Measurements from ENCODE around the gene MACF1. TPM values are rescaled to one million over a fixed set of nuclear protein-coding genes. Genes with fewer than 3 reads are reported as not detected.

Gene MACF1
- total RNA-seq, 1 experiment from 2014 or later = 265 TPM

GRCh38 chr1:39196244-39197215 lies 8.0 kb upstream of the MACF1 start:
- intact Hi-C loops (cut with micrococcal nuclease; ENCODE audit: unreplicated experiment) = no loop called here
- Histone ChIP-seq H3K9me3 (ENCODE audit: low read depth, low read length, poor library complexity, severe bottlenecking) (no peaks in the 10 kb centered on the region), H3K27me3 (replicated peaks; ENCODE audit: insufficient read depth, low read depth, low read length, poor library complexity) (no peaks in the 10 kb centered on the region), H3K4me1 (ENCODE audit: insufficient read depth, low read length, poor library complexity, severe bottlenecking) (peaks cover 55% of the 10 kb centered on the region), H3K4me3 (ENCODE audit: low read depth, low read length, poor library complexity, severe bottlenecking) (no peak overlapping the region), H3K27ac (ENCODE audit: low read depth, low read length, poor library complexity, severe bottlenecking) (peak overlapping the region; percentile 36), H3K36me3 (ENCODE audit: insufficient read depth, low read length, poor library complexity, severe bottlenecking) (no peaks in the 10 kb centered on the region)
- TF ChIP-seq CTCF (conservative IDR thresholded peaks at IDR 0.05; ENCODE audit: low read depth, low read length) (no peak), EZH2 (IDR thresholded peaks at IDR 0.05; ENCODE audit: borderline replicate concordance, low read depth, low read length, poor library complexity, severe bottlenecking) (no peak)
- no TSS peak for BruUV-seq (replicated peaks)
- DNase-seq (ENCODE audit: low spot score) = peak; percentile 82
- POLR2A ChIA-PET (ENCODE audit: low non-redundant PET) = no interaction called here
- CTCF ChIA-PET = no interaction called here

DNA sequence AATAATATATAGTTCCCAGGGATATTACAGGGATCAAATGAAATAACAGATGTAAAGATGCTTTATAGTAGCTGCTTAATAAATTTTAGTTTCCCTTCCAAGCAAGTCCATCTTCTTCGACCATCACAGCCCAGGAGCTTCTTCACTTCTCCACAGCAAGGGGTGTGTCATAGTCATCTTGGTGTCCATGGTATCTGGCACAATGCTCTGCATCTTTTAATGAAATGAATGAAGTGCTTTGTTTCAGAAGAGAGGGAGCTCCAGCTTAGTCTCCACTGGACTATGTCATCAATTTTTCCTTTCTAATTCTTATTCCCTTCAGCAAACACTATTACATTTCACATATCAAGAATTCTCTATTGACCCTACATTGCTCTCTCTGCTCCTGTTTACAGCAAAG lies 4.9 kb upstream of the MACF1 start:
- Histone ChIP-seq H3K27ac (ENCODE audit: low read depth, low read length, poor library complexity, severe bottlenecking) (no peak overlapping the region), H3K36me3 (ENCODE audit: insufficient read depth, low read length, poor library complexity, severe bottlenecking) (no peaks in the 10 kb centered on the region), H3K27me3 (replicated peaks; ENCODE audit: insufficient read depth, low read depth, low read length, poor library complexity) (no peaks in the 10 kb centered on the region), H3K9me3 (ENCODE audit: low read depth, low read length, poor library complexity, severe bottlenecking) (no peaks in the 10 kb centered on the region), H3K4me1 (ENCODE audit: insufficient read depth, low read length, poor library complexity, severe bottlenecking) (peaks cover 35% of the 10 kb centered on the region), H3K4me3 (ENCODE audit: low read depth, low read length, poor library complexity, severe bottlenecking) (no peak overlapping the region)
- BruUV-seq (replicated peaks) = no TSS peak
- POLR2A ChIA-PET (ENCODE audit: low non-redundant PET) = no interaction called here
- DNase-seq (ENCODE audit: low spot score) = no peak
- TF ChIP-seq CTCF (conservative IDR thresholded peaks at IDR 0.05; ENCODE audit: low read depth, low read length) = no peak
- TF ChIP-seq EZH2 (IDR thresholded peaks at IDR 0.05; ENCODE audit: borderline replicate concordance, low read depth, low read length, poor library complexity, severe bottlenecking) = no peak
- CTCF ChIA-PET = no interaction called here
- intact Hi-C loops (cut with micrococcal nuclease; ENCODE audit: unreplicated experiment) = no loop called here

GRCh38 chr1:39205102-39205780 lies 746 bp downstream of the MACF1 start:
- DNase-seq (ENCODE audit: low spot score) = no peak
- intact Hi-C loops (cut with micrococcal nuclease; ENCODE audit: unreplicated experiment) = no loop called here

More at GRCh38 chr1:39205102-39205780, 746 bp downstream of the MACF1 start:
- H3K4me3 ChIP-seq (ENCODE audit: low read depth, low read length, poor library complexity, severe bottlenecking) = no peak overlapping the region
- ChIA-PET CTCF (interaction anchor here (1.2 kb wide), 1 partner anchor 13 kb away, joined by 3 read pairs; no protein-coding TSS in a partner anchor), POLR2A (ENCODE audit: low non-redundant PET) (no interaction called here)
- H3K27me3 ChIP-seq (replicated peaks; ENCODE audit: insufficient read depth, low read depth, low read length, poor library complexity) = no peaks in the 10 kb centered on the region
- no peaks in the 10 kb centered on the region for H3K36me3 ChIP-seq (ENCODE audit: insufficient read depth, low read length, poor library complexity, severe bottlenecking)
- no TSS peak for BruUV-seq (replicated peaks)
- H3K9me3 ChIP-seq (ENCODE audit: low read depth, low read length, poor library complexity, severe bottlenecking) = no peaks in the 10 kb centered on the region
- peak overlapping the region; percentile 6 for H3K27ac ChIP-seq (ENCODE audit: low read depth, low read length, poor library complexity, severe bottlenecking)
- no peak for TF ChIP-seq CTCF (conservative IDR thresholded peaks at IDR 0.05; ENCODE audit: low read depth, low read length)
- peaks cover 21% of the 10 kb centered on the region for H3K4me1 ChIP-seq (ENCODE audit: insufficient read depth, low read length, poor library complexity, severe bottlenecking)

All from A673 (cell line).